ENCODE results near the gene PDIK1L.

- TF ChIP-seq CTCF (conservative IDR thresholded peaks at IDR 0.05 in 1 of 2, IDR thresholded peaks at IDR 0.05 in 1 of 2; ENCODE audit: extremely low read depth in 1 of 2, insufficient read depth in 1 of 2, low read depth in 1 of 2, low read length in 2 of 2) (no peak), EZH2 (IDR thresholded peaks at IDR 0.05; ENCODE audit: borderline replicate concordance, low read length) (no peak)
These were observed 55.2 kb downstream of the PDIK1L start for GRCh38 chr1:26166719-26167281.
